Stomach smooth muscle (tissue), 2 donors: Measurements from ENCODE around the gene CAMTA2.

Experiments
- H3K27ac ChIP-seq: one replicate; pipeline ENCODE4 v1.7.0; 2013; ENCODE audit warnings: mild to moderate bottlenecking, low read length, inconsistent platforms
- H3K27me3 ChIP-seq, 2 donors: one replicate each; pipeline ENCODE4 v1.7.0; 2013; ENCODE audit warnings: low read length in 2 of 2; ENCODE audit not compliant: insufficient read depth in 2 of 2, control insufficient read depth in 1 of 2
- H3K36me3 ChIP-seq, 2 donors: one replicate each; pipeline ENCODE4 v1.7.0; 2013; ENCODE audit warnings: low read length in 2 of 2; ENCODE audit not compliant: control insufficient read depth in 2 of 2, insufficient read depth in 2 of 2
- H3K4me1 ChIP-seq: one replicate; pipeline ENCODE4 v1.7.0; 2013; ENCODE audit warnings: low read length; ENCODE audit not compliant: control insufficient read depth, insufficient read depth
- H3K4me3 ChIP-seq, 2 donors: one replicate each; pipeline ENCODE4 v1.7.0; 2013; ENCODE audit warnings: low read length in 2 of 2
- H3K9ac ChIP-seq, 2 donors: one replicate each; pipeline ENCODE4 v1.7.0; 2013; ENCODE audit warnings: low read length in 2 of 2, mild to moderate bottlenecking in 1 of 2
- H3K9me3 ChIP-seq, 2 donors: one replicate each; pipeline ENCODE4 v1.7.0; 2013; ENCODE audit warnings: low read length in 2 of 2; ENCODE audit not compliant: control insufficient read depth in 2 of 2
- donor health status: healthy.
- donor health status: Pancreatic carcinoma.

The CAMTA2 gene

GRCh38 chr17:4938688-4939545 lies 48.6 kb downstream of the CAMTA2 start:
- Histone ChIP-seq H3K27me3 (no peaks in the 10 kb centered on the region), H3K27ac (peak overlapping the region; percentile 98), H3K4me1 (peaks cover 46% of the 10 kb centered on the region), H3K4me3 (peak overlapping the region; percentile 82 to 94), H3K36me3 (peaks cover 35 to 36% of the 10 kb centered on the region in 2 donors), H3K9ac (peak overlapping the region; percentile 97 to 98), H3K9me3 (no peaks in the 10 kb centered on the region)

GRCh38 chr17:4938069-4938491 lies 49.4 kb downstream of the CAMTA2 start:
- H3K27me3 ChIP-seq: no peaks in the 10 kb centered on the region
- no peaks in the 10 kb centered on the region for H3K9me3 ChIP-seq
- H3K4me3 ChIP-seq: peak overlapping the region in 1 of 2 donors; percentile 8
- H3K36me3 ChIP-seq: peaks cover 30% of the 10 kb centered on the region in 2 donors
- H3K27ac ChIP-seq: peak overlapping the region; percentile 98
- peaks cover 47% of the 10 kb centered on the region for H3K4me1 ChIP-seq
- H3K9ac ChIP-seq: peak overlapping the region; percentile 47 to 97

DNA sequence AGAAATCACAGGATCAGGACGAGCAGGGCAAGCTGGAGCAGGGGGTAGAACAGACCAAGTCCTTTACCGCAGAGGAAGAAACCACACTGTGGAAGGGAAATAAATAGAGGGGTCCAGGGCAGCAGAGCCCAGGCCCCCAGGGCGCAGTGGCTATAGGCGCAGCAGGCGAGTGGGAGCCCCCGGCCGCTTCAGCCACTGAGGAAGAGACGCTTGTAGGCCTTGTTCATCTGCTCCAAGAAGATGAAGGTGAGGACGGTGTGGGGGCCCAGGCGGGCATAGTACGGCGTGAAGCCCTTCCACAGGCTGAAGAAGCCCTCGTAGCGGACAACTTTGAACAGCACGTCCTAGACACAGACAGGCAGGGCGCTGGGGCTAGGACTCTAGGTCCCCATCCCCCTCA lies 49.9 kb downstream of the CAMTA2 start:
- H3K4me3 ChIP-seq: no peak overlapping the region
- H3K4me1 ChIP-seq: peaks cover 47% of the 10 kb centered on the region
- H3K27me3 ChIP-seq: no peaks in the 10 kb centered on the region
- no peaks in the 10 kb centered on the region for H3K9me3 ChIP-seq
- H3K36me3 ChIP-seq: peaks cover 25% of the 10 kb centered on the region in 2 donors
- peak overlapping the region; percentile 98 for H3K27ac ChIP-seq
- no peak overlapping the region for H3K9ac ChIP-seq

DNA sequence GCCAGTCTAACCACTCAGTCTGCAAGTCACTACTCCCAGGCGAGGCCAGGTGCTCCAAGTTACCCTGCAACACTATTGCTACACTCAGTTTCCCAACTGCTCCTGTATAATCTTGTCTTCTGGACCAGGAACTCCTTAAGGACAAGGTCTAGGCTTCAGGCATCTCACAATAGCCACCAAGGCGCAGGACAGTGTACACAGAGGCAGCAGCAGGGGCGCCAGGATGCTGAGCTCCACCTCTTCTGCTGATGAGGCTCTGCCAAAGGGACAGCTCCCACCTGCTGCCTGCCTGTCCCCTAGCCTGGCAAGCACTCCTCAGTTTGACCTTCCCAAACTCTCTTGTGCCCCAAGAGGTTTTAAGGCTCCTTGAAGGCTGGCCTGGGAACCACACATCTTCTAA lies 51.0 kb downstream of the CAMTA2 start:
- Histone ChIP-seq H3K36me3 (peaks cover 19 to 20% of the 10 kb centered on the region in 2 donors), H3K9me3 (no peaks in the 10 kb centered on the region), H3K9ac (no peak overlapping the region), H3K27me3 (no peaks in the 10 kb centered on the region), H3K27ac (no peak overlapping the region), H3K4me3 (no peak overlapping the region), H3K4me1 (peaks cover 36% of the 10 kb centered on the region)

GRCh38 chr17:4935650-4936049 lies 51.8 kb downstream of the CAMTA2 start:
- no peak overlapping the region for H3K27ac ChIP-seq
- H3K9me3 ChIP-seq: no peaks in the 10 kb centered on the region
- peaks cover 28% of the 10 kb centered on the region for H3K4me1 ChIP-seq
- peaks cover 19 to 20% of the 10 kb centered on the region in 2 donors for H3K36me3 ChIP-seq
- H3K27me3 ChIP-seq: no peaks in the 10 kb centered on the region
- no peak overlapping the region for H3K9ac ChIP-seq
- no peak overlapping the region for H3K4me3 ChIP-seq

DNA sequence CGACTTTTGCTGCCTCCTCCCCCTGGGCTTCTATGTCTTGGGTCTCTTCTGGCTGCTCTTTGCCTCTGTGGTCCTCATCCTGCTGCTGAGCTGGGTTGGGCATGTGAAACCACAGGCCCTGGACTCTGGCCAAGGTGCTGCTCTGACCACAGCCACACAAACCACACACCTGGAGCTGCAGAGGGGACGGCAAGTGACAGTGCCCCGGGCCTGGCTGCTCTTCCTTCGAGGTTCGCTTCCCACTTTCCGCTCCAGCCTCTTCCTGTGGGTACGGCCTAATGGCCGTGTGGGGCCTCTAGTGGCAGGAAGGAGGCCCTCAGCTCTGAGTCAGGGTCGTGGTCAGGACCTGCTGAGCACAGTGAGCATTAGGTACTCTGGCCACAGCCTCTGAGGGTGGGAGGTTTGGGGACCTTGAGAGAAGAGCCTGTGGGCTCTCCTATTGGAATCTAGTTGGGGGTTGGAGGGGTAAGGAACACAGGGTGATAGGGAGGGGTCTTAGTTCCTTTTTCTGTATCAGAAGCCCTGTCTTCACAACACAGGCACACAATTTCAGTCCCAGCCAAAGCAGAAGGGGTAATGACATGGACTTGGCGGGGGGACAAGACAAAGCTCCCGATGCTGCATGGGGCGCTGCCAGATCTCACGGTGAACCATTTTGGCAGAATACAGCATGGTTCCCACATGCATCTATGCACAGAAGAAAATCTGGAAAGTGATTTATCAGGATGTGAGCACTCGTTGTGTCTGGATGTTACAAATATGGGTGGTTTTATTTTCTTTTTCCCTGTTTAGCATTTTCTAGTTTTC lies 53.1 kb downstream of the CAMTA2 start:
- H3K4me3 ChIP-seq: peak overlapping the region in 1 of 2 donors; percentile 47
- H3K9ac ChIP-seq: peak overlapping the region; percentile 12 to 47
- H3K4me1 ChIP-seq: peaks cover 25% of the 10 kb centered on the region
- H3K27me3 ChIP-seq: no peaks in the 10 kb centered on the region
- no peaks in the 10 kb centered on the region for H3K9me3 ChIP-seq
- H3K36me3 ChIP-seq: peaks cover 19 to 20% of the 10 kb centered on the region in 2 donors
- H3K27ac ChIP-seq: peak overlapping the region; percentile 49

- Histone ChIP-seq H3K36me3 (peaks cover 19 to 20% of the 10 kb centered on the region in 2 donors), H3K9me3 (no peaks in the 10 kb centered on the region), H3K4me3 (peak overlapping the region in 1 of 2 donors; percentile 47), H3K27ac (no peak overlapping the region), H3K9ac (peak overlapping the region in 1 of 2 donors; percentile 12), H3K27me3 (no peaks in the 10 kb centered on the region), H3K4me1 (peaks cover 17% of the 10 kb centered on the region)
Measured at GRCh38 chr17:4933646-4934045, 53.8 kb downstream of the CAMTA2 start.

GRCh38 chr17:4932756-4933155 lies 54.7 kb downstream of the CAMTA2 start:
- Histone ChIP-seq H3K9me3 (no peaks in the 10 kb centered on the region), H3K9ac (no peak overlapping the region), H3K4me3 (no peak overlapping the region), H3K27ac (no peak overlapping the region), H3K36me3 (peaks cover 10 to 16% of the 10 kb centered on the region in 2 donors), H3K4me1 (peaks cover 9% of the 10 kb centered on the region), H3K27me3 (no peaks in the 10 kb centered on the region)

DNA sequence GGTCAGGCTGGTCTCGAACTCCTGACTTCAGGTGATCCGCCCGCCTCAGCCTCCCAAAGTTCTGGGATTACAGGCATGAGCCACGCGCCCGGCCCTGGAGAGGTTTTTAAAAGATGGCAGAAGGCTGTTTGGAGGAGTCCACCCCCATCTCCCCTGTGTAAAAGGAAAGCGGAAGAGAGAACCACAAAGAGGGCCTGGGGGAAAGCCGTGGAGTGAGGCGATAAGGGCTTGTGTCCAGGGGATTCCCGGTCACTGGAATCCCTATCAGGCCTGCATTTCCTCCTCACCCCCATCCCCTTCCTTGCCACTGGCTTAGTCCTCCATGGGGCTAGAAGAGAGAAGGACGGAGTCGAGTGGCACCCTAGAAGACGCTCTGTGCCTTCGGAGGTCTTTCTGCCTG lies 55.5 kb downstream of the CAMTA2 start, which contains the start of gene GP1BA:
Gene GP1BA, plus strand, starts transcription at position 315 of the 400 bp plus-strand sequence. CDS start 328 bp downstream, outside the sequence.
- Histone ChIP-seq H3K9ac (no peak within 1 kb of the TSS), H3K27me3 (no peaks in the 10 kb centered on the region), H3K9me3 (no peaks in the 10 kb centered on the region), H3K36me3 (peaks cover 2 to 8% of the 10 kb centered on the region in 2 donors), H3K4me1 (peaks cover 9% of the 10 kb centered on the region), H3K4me3 (no peak within 1 kb of the TSS), H3K27ac (no peak within 1 kb of the TSS)

- Histone ChIP-seq H3K4me1 (peaks cover under 1% of the 10 kb centered on the region), H3K9me3 (no peaks in the 10 kb centered on the region), H3K27ac (no peak overlapping the region)
Measured at GRCh38 chr17:4928881-4929280, 58.6 kb downstream of the CAMTA2 start.

More at GRCh38 chr17:4928881-4929280, 58.6 kb downstream of the CAMTA2 start:
- Histone ChIP-seq H3K4me3 (no peak overlapping the region), H3K36me3 (no peaks in the 10 kb centered on the region), H3K9ac (no peak overlapping the region), H3K27me3 (no peaks in the 10 kb centered on the region)
